Effector CD4-positive, alpha-beta T cell (primary cell): Measurements from ENCODE around the gene FABP7. TPM values are rescaled to one million over a fixed set of nuclear protein-coding genes. Genes with fewer than 3 reads are reported as not detected.
"Not testable (repeated sequence)": the region's sequence is repeated elsewhere in the genome, so short reads cannot be mapped to it uniquely, and the experiment has no call there.

ENCODE experiments used
- DNase-seq: peaks from one replicate; pipeline ENCODE4 v3.0.0-alpha.2; 2020
- total RNA-seq: gene quantifications from one replicate; lab custom pipeline; 2026; lab: John Stamatoyannopoulos, UW

FABP7 gene
- total RNA-seq = not detected

GRCh38 chr6:122779667-122780066 lies at the start of gene FABP7:
TSS of gene FABP7 (plus strand) at chr6:122779716. CDS start at chr6:122779795, 79 bp downstream.
- no peak for DNase-seq

- DNase-seq = no peak
Observed at GRCh38 chr6:122730334-122730733, 49.2 kb upstream of the FABP7 start.

- DNase-seq = no peak
Observed at GRCh38 chr6:122730775-122731386, 48.6 kb upstream of the FABP7 start.

- no peak for DNase-seq
Observed at GRCh38 chr6:122733259-122733658, 46.3 kb upstream of the FABP7 start.

GRCh38 chr6:122734529-122735395 lies 44.8 kb upstream of the FABP7 start:
- DNase-seq = no peak

- DNase-seq = no peak
Observed at GRCh38 chr6:122735582-122735981, 43.9 kb upstream of the FABP7 start.

- DNase-seq = no peak
Observed at GRCh38 chr6:122736163-122736562, 43.4 kb upstream of the FABP7 start.

GRCh38 chr6:122736616-122737015 lies 42.9 kb upstream of the FABP7 start:
- DNase-seq = no peak

- DNase-seq = no peak
Observed at GRCh38 chr6:122740091-122740490, 39.4 kb upstream of the FABP7 start.

- DNase-seq = no peak
Observed at GRCh38 chr6:122740936-122741335, 38.6 kb upstream of the FABP7 start.

- not testable (repeated sequence) for DNase-seq
Observed at GRCh38 chr6:122744247-122744646, 35.3 kb upstream of the FABP7 start.

GRCh38 chr6:122744856-122745255 lies 34.7 kb upstream of the FABP7 start:
- DNase-seq = not testable (repeated sequence)

- no peak for DNase-seq
Observed at GRCh38 chr6:122746688-122747087, 32.8 kb upstream of the FABP7 start.

GRCh38 chr6:122747573-122747972 lies 31.9 kb upstream of the FABP7 start:
- no peak for DNase-seq

GRCh38 chr6:122748945-122749344 lies 30.6 kb upstream of the FABP7 start:
- DNase-seq = not testable (repeated sequence)

- no peak for DNase-seq
Observed at GRCh38 chr6:122749451-122750050, 30.0 kb upstream of the FABP7 start.

GRCh38 chr6:122751326-122751725 lies 28.2 kb upstream of the FABP7 start:
- DNase-seq = no peak

- no peak for DNase-seq
Observed at GRCh38 chr6:122752459-122752858, 27.1 kb upstream of the FABP7 start.

- no peak for DNase-seq
Observed at GRCh38 chr6:122753000-122753687, 26.4 kb upstream of the FABP7 start.

- no peak for DNase-seq
Observed at GRCh38 chr6:122753688-122754056, 25.8 kb upstream of the FABP7 start.

- DNase-seq = no peak
Observed at GRCh38 chr6:122754191-122754731, 25.3 kb upstream of the FABP7 start.

GRCh38 chr6:122755901-122756300 lies 23.6 kb upstream of the FABP7 start:
- no peak for DNase-seq

GRCh38 chr6:122758927-122759334 lies 20.6 kb upstream of the FABP7 start:
- DNase-seq = no peak
